Loucy (cell line): ENCODE measurements around the gene PIAS3.

Experiments used
- H2AFZ ChIP-seq: fragments of 200-600 bp; sonication (generic); 2 replicates; pipeline ENCODE4 v1.6.0; 2016; ENCODE audit warnings: antibody characterized with exemption, mild to moderate bottlenecking, low read length, moderate library complexity
- H3F3A ChIP-seq: fragments of 200-600 bp; 2 replicates; pipeline ENCODE4 v1.6.0; 2016; ENCODE audit warnings: antibody characterized with exemption, low read depth, mild to moderate bottlenecking
- H3K27me3 ChIP-seq: fragments of 200-600 bp; sonication (generic); 2 replicates; pipeline ENCODE4 v1.6.1; 2014; ENCODE audit warnings: low read length, mild to moderate bottlenecking; ENCODE audit not compliant: insufficient read depth, poor library complexity, severe bottlenecking
- H3K36me3 ChIP-seq: fragments of 200-600 bp; sonication (generic); 2 replicates; pipeline ENCODE4 v1.6.1; 2016; ENCODE audit warnings: low read length; ENCODE audit not compliant: insufficient read depth
- H3K4me1 ChIP-seq: fragments of 200-600 bp; sonication (generic); 2 replicates; pipeline ENCODE4 v1.5.1; 2014; ENCODE audit warnings: low read length, mild to moderate bottlenecking; ENCODE audit not compliant: insufficient read depth, poor library complexity, severe bottlenecking
- H3K4me2 ChIP-seq: fragments of 200-600 bp; sonication (generic); 2 replicates; pipeline ENCODE4 v1.6.0; 2014; ENCODE audit warnings: antibody characterized with exemption, low read length, low read depth, mild to moderate bottlenecking; ENCODE audit not compliant: poor library complexity, severe bottlenecking
- H3K4me3 ChIP-seq: fragments of 200-600 bp; sonication (generic); 2 replicates; pipeline ENCODE4 v1.5.1; 2014; ENCODE audit warnings: low read length, mild to moderate bottlenecking, mixed read lengths; ENCODE audit not compliant: poor library complexity, severe bottlenecking
- H3K79me2 ChIP-seq: fragments of 200-600 bp; sonication (generic); 2 replicates; pipeline ENCODE4 v1.6.1; 2014; ENCODE audit warnings: low read length; ENCODE audit not compliant: insufficient read depth
- H3K9ac ChIP-seq: fragments of 200-600 bp; sonication (generic); 2 replicates; pipeline ENCODE4 v1.6.0; 2014; ENCODE audit warnings: mild to moderate bottlenecking, low read depth, low read length, moderate library complexity; ENCODE audit not compliant: poor library complexity, severe bottlenecking
- H3K9me2 ChIP-seq: fragments of 200-600 bp; sonication (generic); replicated peaks from 2 replicates; pipeline ENCODE4 v1.6.1; 2016; ENCODE audit warnings: low read depth, low read length, mixed read lengths
- H3K9me3 ChIP-seq: fragments of 200-600 bp; sonication (generic); 2 replicates; pipeline ENCODE4 v1.6.1; 2014; ENCODE audit warnings: mild to moderate bottlenecking, antibody characterized with exemption, low read length, low read depth; ENCODE audit not compliant: insufficient read depth
- H4K20me1 ChIP-seq: fragments of 200-600 bp; sonication (generic); 2 replicates; pipeline ENCODE4 v1.6.0; 2014; ENCODE audit warnings: antibody characterized with exemption, low read length, mild to moderate bottlenecking; ENCODE audit not compliant: insufficient read depth, poor library complexity, severe bottlenecking
- EZH2phosphoT487 ChIP-seq: fragments of 200-600 bp; IDR thresholded peaks from 2 replicates; pipeline ENCODE4 v1.6.1; 2018; ENCODE audit warnings: antibody characterized with exemption, mild to moderate bottlenecking, moderate library complexity, borderline replicate concordance
- TF ChIP-seq, protein P1 (sequence below): fragments of 200-600 bp; sonication (generic); conservative IDR thresholded peaks from 2 replicates; pipeline ENCODE4 v1.5.1; 2014; ENCODE audit warnings: mild to moderate bottlenecking, antibody characterized with exemption, low read length

The PIAS3 gene

DNA sequence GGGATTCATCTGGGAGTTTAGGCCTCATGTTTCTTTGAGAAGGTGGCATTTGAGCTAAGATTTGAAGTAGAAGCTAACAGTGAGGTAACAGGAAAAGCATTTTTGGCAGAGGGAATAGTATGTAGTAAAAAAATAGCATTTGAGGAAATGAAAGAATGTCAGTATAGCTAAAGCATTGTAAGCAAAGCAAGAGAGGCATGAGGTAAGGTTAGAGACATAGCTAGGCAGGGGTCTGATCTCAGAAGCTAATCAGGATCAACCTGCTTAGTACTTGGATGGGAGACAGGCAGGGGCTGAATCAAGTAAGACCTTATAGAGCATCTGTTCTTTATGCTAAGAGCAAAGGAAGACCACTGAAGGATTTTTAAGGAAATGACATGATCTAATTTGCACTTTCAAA is 30.9 kb downstream of the PIAS3 start:
- TF ChIP-seq, protein P1, sequence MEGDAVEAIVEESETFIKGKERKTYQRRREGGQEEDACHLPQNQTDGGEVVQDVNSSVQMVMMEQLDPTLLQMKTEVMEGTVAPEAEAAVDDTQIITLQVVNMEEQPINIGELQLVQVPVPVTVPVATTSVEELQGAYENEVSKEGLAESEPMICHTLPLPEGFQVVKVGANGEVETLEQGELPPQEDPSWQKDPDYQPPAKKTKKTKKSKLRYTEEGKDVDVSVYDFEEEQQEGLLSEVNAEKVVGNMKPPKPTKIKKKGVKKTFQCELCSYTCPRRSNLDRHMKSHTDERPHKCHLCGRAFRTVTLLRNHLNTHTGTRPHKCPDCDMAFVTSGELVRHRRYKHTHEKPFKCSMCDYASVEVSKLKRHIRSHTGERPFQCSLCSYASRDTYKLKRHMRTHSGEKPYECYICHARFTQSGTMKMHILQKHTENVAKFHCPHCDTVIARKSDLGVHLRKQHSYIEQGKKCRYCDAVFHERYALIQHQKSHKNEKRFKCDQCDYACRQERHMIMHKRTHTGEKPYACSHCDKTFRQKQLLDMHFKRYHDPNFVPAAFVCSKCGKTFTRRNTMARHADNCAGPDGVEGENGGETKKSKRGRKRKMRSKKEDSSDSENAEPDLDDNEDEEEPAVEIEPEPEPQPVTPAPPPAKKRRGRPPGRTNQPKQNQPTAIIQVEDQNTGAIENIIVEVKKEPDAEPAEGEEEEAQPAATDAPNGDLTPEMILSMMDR: no peak
- no peak for TF ChIP-seq EZH2phosphoT487
- no peaks in the 10 kb centered on the region for H3F3A ChIP-seq
- no peaks in the 10 kb centered on the region for H3K27me3 ChIP-seq
- no peak overlapping the region for H2AFZ ChIP-seq
- no peak overlapping the region for H3K4me3 ChIP-seq
- H3K9me3 ChIP-seq: no peaks in the 10 kb centered on the region
- no peak overlapping the region for H3K9ac ChIP-seq
- H3K79me2 ChIP-seq: peaks cover 33% of the 10 kb centered on the region
- peaks cover 58% of the 10 kb centered on the region for H3K36me3 ChIP-seq
- no peaks in the 10 kb centered on the region for H3K9me2 ChIP-seq
- H3K4me1 ChIP-seq: peaks cover 34% of the 10 kb centered on the region
- peak overlapping the region; percentile 22 for H3K4me2 ChIP-seq
- H4K20me1 ChIP-seq: peaks cover 24% of the 10 kb centered on the region

- H3K4me1 ChIP-seq: peaks cover 34% of the 10 kb centered on the region
- H3F3A ChIP-seq: no peaks in the 10 kb centered on the region
- H3K4me2 ChIP-seq: peak overlapping the region; percentile 82
- H3K36me3 ChIP-seq: peaks cover 42% of the 10 kb centered on the region
- H3K9me2 ChIP-seq: no peaks in the 10 kb centered on the region
- H3K9me3 ChIP-seq: no peaks in the 10 kb centered on the region
- peaks cover 37% of the 10 kb centered on the region for H3K79me2 ChIP-seq
- peak overlapping the region; percentile 89 for H3K4me3 ChIP-seq
- H3K27me3 ChIP-seq: no peaks in the 10 kb centered on the region
- H2AFZ ChIP-seq: no peak overlapping the region
- peak overlapping the region; percentile 84 for H3K9ac ChIP-seq
- H4K20me1 ChIP-seq: peaks cover 24% of the 10 kb centered on the region
- TF ChIP-seq, protein P1: peak; percentile 60
- no peak for TF ChIP-seq EZH2phosphoT487
These were observed 32.9 kb downstream of the PIAS3 start for GRCh38 chr1:145826030-145826429.

- Histone ChIP-seq H3K4me2 (peak overlapping the region; percentile 82), H3K4me3 (peak overlapping the region; percentile 89), H3F3A (no peaks in the 10 kb centered on the region), H3K9me2 (no peaks in the 10 kb centered on the region), H3K9me3 (no peaks in the 10 kb centered on the region), H3K79me2 (peaks cover 38% of the 10 kb centered on the region), H2AFZ (peak overlapping the region; percentile 94), H3K36me3 (peaks cover 27% of the 10 kb centered on the region), H3K9ac (peak overlapping the region; percentile 84), H4K20me1 (peaks cover 24% of the 10 kb centered on the region), H3K4me1 (peaks cover 34% of the 10 kb centered on the region), H3K27me3 (no peaks in the 10 kb centered on the region)
- TF ChIP-seq, protein P1: no peak
- TF ChIP-seq EZH2phosphoT487: no peak
These were observed 34.4 kb downstream of the PIAS3 start for GRCh38 chr1:145824499-145824842.
